ENCODE data around the gene HTT.

HTT gene

GRCh38 chr4:3276986-3277385, 202.5 kb downstream of the HTT start:
- 87 to 93% methylated on average over 5 to 9 of the region's 9 CpGs for WGBS, 2 experiments (ENCODE audit: insufficient coverage in 2 of 2)
- Histone ChIP-seq H3K4me3 (ENCODE audit: extremely low read depth, insufficient read depth, low read length, poor library complexity, severe bottlenecking) (no peak overlapping the region), H3K36me3 (ENCODE audit: control insufficient read depth, insufficient read depth, low read length) (no peaks in the 10 kb centered on the region), H3K4me1 (ENCODE audit: control insufficient read depth, insufficient read depth, low read length, poor library complexity, severe bottlenecking) (no peaks in the 10 kb centered on the region), H3K27ac (ENCODE audit: low read depth, low read length, severe bottlenecking) (no peak overlapping the region), H3K9me3 (ENCODE audit: control insufficient read depth, low read length) (peaks cover 5% of the 10 kb centered on the region)

DNA sequence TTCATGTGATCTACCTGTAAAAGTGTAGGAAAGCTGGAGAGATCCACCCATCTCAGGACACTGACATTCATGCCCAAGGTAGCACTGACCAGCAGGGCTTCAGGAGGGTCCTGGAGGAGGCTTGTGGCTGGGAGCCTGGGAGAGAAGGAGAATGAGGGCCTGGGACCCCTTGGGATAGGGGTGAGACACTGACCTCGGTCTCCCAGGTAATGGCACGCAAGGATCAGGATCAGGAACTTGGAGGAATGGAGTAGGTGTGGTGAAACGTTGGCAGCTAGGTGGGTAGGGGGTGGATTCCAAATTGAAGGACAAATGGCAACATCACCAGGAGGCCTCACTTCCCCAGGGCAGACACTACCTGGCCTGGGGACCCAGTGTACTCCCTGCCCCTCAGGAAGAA, 206.0 kb downstream of the HTT start:
- 65 to 87% methylated on average over 2 to 3 of the region's 3 CpGs for WGBS, 2 experiments (ENCODE audit: insufficient coverage in 2 of 2)
- peaks cover 5% of the 10 kb centered on the region for H3K9me3 ChIP-seq (ENCODE audit: control insufficient read depth, low read length)
- no peaks in the 10 kb centered on the region for H3K4me1 ChIP-seq (ENCODE audit: control insufficient read depth, insufficient read depth, low read length, poor library complexity, severe bottlenecking)
- no peaks in the 10 kb centered on the region for H3K36me3 ChIP-seq (ENCODE audit: control insufficient read depth, insufficient read depth, low read length)
- no peak overlapping the region for H3K4me3 ChIP-seq (ENCODE audit: extremely low read depth, insufficient read depth, low read length, poor library complexity, severe bottlenecking)
- H3K27ac ChIP-seq (ENCODE audit: low read depth, low read length, severe bottlenecking), result no peak overlapping the region

GRCh38 chr4:3283483-3283882, 209.0 kb downstream of the HTT start:
- Histone ChIP-seq H3K4me1 (ENCODE audit: control insufficient read depth, insufficient read depth, low read length, poor library complexity, severe bottlenecking) (peaks cover 6% of the 10 kb centered on the region), H3K9me3 (ENCODE audit: control insufficient read depth, low read length) (peaks cover 5% of the 10 kb centered on the region)
- WGBS, 2 experiments (ENCODE audit: insufficient coverage in 2 of 2), result 89 to 92% methylated on average over 4 to 5 of the region's 6 CpGs

GRCh38 chr4:3283916-3284315, 209.4 kb downstream of the HTT start:
- 75 to 94% methylated on average over 2 to 11 of the region's 13 CpGs for WGBS, 2 experiments (ENCODE audit: insufficient coverage in 2 of 2)
- no peak overlapping the region for H3K4me3 ChIP-seq (ENCODE audit: extremely low read depth, insufficient read depth, low read length, poor library complexity, severe bottlenecking)
- peaks cover 6% of the 10 kb centered on the region for H3K4me1 ChIP-seq (ENCODE audit: control insufficient read depth, insufficient read depth, low read length, poor library complexity, severe bottlenecking)
- H3K27ac ChIP-seq (ENCODE audit: low read depth, low read length, severe bottlenecking), result no peak overlapping the region
- no peaks in the 10 kb centered on the region for H3K36me3 ChIP-seq (ENCODE audit: control insufficient read depth, insufficient read depth, low read length)
- peaks cover 5% of the 10 kb centered on the region for H3K9me3 ChIP-seq (ENCODE audit: control insufficient read depth, low read length)

More at GRCh38 chr4:3283483-3283882, 209.0 kb downstream of the HTT start:
- Histone ChIP-seq H3K27ac (ENCODE audit: low read depth, low read length, severe bottlenecking) (no peak overlapping the region), H3K36me3 (ENCODE audit: control insufficient read depth, insufficient read depth, low read length) (no peaks in the 10 kb centered on the region), H3K4me3 (ENCODE audit: extremely low read depth, insufficient read depth, low read length, poor library complexity, severe bottlenecking) (no peak overlapping the region)

DNA sequence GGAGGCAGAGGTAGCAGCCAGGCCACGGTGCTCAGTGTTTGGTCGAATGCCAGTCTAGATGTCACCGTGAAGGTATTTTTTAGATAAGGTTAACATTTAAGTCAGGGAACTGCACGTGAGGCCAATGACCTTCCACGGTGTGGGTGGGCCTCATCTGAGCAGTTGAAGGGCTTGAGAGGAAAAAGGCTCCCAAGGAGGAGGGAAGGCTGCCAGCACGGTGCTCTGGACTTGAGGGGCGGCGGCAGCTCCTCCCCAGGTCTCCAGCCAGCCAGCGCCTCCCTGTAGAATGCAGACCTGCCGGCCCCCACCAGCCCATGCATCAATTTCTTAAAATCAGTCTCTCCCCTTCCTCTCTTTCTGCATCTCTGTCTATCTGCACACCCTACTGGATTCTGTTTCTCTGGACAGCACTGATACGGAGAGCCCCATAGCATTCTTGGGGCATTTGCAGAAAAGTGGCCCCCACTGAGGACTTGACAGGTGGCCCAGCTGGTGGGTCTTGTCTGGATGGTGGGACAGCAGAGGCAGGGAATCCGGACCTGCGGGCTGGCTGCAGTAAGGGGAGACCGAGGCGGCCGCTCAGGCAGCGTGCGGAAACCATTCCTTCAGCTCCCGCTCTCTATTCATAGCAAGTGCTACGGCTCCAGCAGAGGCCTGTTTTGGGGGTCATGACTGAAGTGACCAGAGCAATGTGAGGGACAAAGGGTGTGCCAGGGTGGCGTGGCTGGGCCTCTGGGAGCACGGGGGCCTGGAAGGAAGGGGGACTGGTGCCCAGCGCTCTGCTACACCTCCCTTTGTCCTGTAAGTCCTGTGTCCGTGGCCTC, 210.5 kb downstream of the HTT start:
- Histone ChIP-seq H3K27ac (ENCODE audit: low read depth, low read length, severe bottlenecking) (no peak overlapping the region), H3K9me3 (ENCODE audit: control insufficient read depth, low read length) (peaks cover 5% of the 10 kb centered on the region), H3K4me1 (ENCODE audit: control insufficient read depth, insufficient read depth, low read length, poor library complexity, severe bottlenecking) (peaks cover 6% of the 10 kb centered on the region), H3K36me3 (ENCODE audit: control insufficient read depth, insufficient read depth, low read length) (no peaks in the 10 kb centered on the region), H3K4me3 (ENCODE audit: extremely low read depth, insufficient read depth, low read length, poor library complexity, severe bottlenecking) (no peak overlapping the region)
- 90 to 96% methylated on average over 17 to 21 of the region's 24 CpGs for WGBS, 2 experiments (ENCODE audit: insufficient coverage in 2 of 2)

DNA sequence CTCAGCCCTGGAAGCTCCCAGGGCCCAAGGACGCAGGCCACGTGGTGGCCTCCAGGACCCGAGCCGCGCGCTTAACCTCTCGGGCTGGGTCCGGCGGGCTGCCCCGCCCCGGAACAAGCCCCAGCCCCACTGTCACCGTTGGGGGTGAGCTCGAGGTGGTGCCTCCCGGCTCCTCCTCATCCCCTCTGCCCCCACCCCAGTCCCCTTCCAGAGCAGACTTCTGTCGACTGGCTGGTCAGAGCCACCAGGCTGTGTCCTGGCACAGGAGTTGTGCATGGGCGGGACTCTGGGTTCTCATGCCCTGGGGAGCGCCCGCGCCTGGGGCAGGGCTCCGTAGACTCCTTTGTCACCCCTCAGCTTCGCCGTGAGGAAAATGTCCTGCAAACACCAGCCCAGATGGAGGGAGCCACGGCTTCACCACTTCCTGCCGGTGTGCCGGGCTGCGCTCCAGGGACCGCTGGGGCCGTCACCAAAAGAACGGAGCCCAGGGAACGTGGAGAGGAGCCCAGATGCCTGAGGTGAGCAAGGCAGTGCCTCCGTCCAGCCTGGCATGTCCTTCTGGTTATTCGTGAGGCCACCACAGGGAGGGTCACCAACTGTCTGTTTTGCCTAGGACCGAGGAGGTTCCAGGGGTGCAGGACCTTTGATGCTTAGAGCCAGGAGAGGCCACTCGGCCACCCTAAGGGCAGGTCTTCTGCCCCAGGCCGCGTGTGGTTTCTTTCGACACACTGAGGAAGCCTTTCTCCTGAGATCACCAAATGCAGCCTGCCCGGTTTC, 211.3 kb downstream of the HTT start:
- 85 to 89% methylated on average over 26 to 30 of the region's 38 CpGs for WGBS, 2 experiments (ENCODE audit: insufficient coverage in 2 of 2)
- Histone ChIP-seq H3K27ac (ENCODE audit: low read depth, low read length, severe bottlenecking) (no peak overlapping the region), H3K4me1 (ENCODE audit: control insufficient read depth, insufficient read depth, low read length, poor library complexity, severe bottlenecking) (peaks cover 6% of the 10 kb centered on the region), H3K4me3 (ENCODE audit: extremely low read depth, insufficient read depth, low read length, poor library complexity, severe bottlenecking) (no peak overlapping the region), H3K9me3 (ENCODE audit: control insufficient read depth, low read length) (peaks cover 5% of the 10 kb centered on the region), H3K36me3 (ENCODE audit: control insufficient read depth, insufficient read depth, low read length) (no peaks in the 10 kb centered on the region)

- Histone ChIP-seq H3K36me3 (ENCODE audit: control insufficient read depth, insufficient read depth, low read length) (no peaks in the 10 kb centered on the region), H3K9me3 (ENCODE audit: control insufficient read depth, low read length) (no peaks in the 10 kb centered on the region), H3K4me1 (ENCODE audit: control insufficient read depth, insufficient read depth, low read length, poor library complexity, severe bottlenecking) (peaks cover 6% of the 10 kb centered on the region), H3K4me3 (ENCODE audit: extremely low read depth, insufficient read depth, low read length, poor library complexity, severe bottlenecking) (no peak overlapping the region), H3K27ac (ENCODE audit: low read depth, low read length, severe bottlenecking) (no peak overlapping the region)
- WGBS, 2 experiments (ENCODE audit: insufficient coverage in 2 of 2), result 93 to 94% methylated on average over 23 to 29 of the region's 32 CpGs
Observed at GRCh38 chr4:3286335-3287175, 212.1 kb downstream of the HTT start.

DNA sequence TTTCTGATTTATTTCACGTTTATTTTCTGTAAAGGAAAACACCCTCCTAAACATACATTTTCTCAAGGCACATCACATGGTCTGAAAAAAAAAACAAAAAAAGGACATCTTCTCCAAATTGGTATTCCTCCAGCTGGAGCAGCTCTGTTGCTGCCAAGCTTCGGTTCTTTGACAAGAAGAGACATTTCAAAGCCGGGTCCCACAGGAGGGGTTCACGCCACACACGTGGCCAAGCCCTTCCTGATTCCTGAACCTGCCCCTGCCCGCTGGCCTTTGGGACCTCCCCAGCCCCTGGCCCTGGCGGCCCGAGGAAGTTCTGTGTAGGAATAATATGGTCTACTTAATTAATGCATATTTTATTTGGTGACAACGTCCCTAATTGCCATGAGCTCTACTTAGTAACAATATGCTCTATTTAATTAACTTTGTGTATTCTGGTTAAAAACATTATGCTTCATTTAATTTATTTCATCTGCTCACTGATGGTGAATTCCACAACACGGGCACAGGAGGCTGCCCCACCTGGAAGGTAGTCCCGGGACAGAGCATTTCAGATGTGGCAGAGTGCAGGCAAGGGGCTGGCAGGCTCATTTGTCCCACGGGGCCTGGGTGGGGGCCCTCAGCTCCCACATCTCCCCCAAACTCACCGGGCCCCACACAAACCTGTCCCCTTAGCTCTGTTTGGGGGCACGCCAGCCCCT, 212.9 kb downstream of the HTT start:
- Histone ChIP-seq H3K4me1 (ENCODE audit: control insufficient read depth, insufficient read depth, low read length, poor library complexity, severe bottlenecking) (peaks cover 6% of the 10 kb centered on the region), H3K27ac (ENCODE audit: low read depth, low read length, severe bottlenecking) (no peak overlapping the region), H3K9me3 (ENCODE audit: control insufficient read depth, low read length) (no peaks in the 10 kb centered on the region), H3K36me3 (ENCODE audit: control insufficient read depth, insufficient read depth, low read length) (no peaks in the 10 kb centered on the region), H3K4me3 (ENCODE audit: extremely low read depth, insufficient read depth, low read length, poor library complexity, severe bottlenecking) (no peak overlapping the region)
- WGBS, 2 experiments (ENCODE audit: insufficient coverage in 2 of 2), result 88 to 96% methylated on average over 6 to 9 of the region's 14 CpGs

- Histone ChIP-seq H3K27ac (ENCODE audit: low read depth, low read length, severe bottlenecking) (no peak overlapping the region), H3K9me3 (ENCODE audit: control insufficient read depth, low read length) (no peaks in the 10 kb centered on the region), H3K36me3 (ENCODE audit: control insufficient read depth, insufficient read depth, low read length) (no peaks in the 10 kb centered on the region), H3K4me1 (ENCODE audit: control insufficient read depth, insufficient read depth, low read length, poor library complexity, severe bottlenecking) (peaks cover 6% of the 10 kb centered on the region), H3K4me3 (ENCODE audit: extremely low read depth, insufficient read depth, low read length, poor library complexity, severe bottlenecking) (no peak overlapping the region)
- 91 to 93% methylated on average over 20 to 21 of the region's 24 CpGs for WGBS, 2 experiments (ENCODE audit: insufficient coverage in 2 of 2)
Observed at GRCh38 chr4:3287972-3288570, 213.6 kb downstream of the HTT start.
